Smooth muscle cell of the brain vasculature (primary cell): ENCODE results near the gene MAN1A1.

Experiments
- DNase-seq: peaks from one replicate; pipeline ENCODE4 v3.0.0-alpha.2; 2012; ENCODE audit warnings: low read depth, low spot score

The MAN1A1 gene

GRCh38 chr6:119346450-119346849, 3.1 kb downstream of the MAN1A1 start:
- no peak for DNase-seq

DNA sequence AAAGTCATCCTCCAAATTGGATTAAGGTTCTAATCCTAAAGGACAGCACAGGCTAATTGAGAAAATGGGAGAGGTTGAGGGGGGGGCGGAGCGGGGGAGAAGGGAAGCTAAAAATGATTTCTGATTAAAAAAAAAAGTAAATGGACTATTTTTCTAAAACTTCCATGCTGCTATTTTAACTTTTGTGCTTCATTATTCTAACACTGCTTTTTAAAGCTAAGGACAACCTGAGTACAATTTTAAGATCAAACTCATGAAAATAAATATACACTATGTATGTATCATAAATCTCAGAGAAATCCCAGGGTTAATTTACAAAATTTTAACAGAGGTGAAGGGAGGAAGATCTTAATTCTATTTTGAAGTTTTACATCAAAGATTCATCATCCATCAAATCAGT, 4.4 kb downstream of the MAN1A1 start:
- no peak for DNase-seq

DNA sequence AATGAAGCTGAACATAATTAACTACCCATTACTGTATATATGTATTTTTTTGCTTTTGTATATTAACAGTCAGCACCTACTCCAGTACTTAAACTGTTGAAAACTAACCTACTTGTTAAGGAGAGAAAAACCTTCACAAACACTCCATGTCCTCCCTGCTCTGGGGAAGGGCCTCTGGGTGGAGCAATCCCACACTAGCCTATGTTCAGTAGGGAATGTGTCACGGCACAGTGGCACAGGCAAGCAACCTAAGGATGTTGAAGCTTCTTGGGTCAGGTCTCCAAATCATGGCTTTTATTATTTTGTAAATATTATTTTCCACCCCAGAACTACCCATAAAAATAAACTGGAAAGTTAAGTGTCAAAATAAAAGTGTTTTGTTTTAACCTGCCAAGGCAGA, 5.3 kb downstream of the MAN1A1 start:
- no peak for DNase-seq

DNA sequence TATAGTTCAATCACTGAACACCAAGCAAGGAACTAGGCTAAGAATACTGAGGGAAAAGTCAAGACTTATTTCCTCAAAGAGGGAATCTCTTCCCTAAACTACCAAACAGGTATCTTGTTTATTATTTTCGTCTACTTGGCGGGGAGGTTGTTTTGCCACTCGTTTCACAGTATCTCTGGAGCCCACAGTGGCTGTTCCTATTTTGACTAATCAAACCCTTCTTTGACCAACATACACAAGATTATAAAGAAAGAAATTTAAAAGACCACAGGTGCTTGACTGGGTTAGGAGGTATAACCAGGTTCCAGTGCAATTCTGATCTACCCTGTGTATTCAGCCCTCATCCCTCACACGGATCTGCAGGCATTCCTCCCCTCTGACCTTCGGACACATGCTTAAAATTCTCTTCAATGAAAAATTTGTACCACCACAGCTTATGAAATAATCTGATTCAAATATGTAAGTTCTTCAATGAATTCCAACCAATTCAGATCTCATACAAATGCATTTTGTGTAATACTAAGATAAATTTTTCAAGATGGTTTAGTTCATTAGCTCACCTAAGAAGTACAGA, 5.9 kb downstream of the MAN1A1 start:
- no peak for DNase-seq

GRCh38 chr6:119343167-119343566, 6.4 kb downstream of the MAN1A1 start:
- no peak for DNase-seq

DNA sequence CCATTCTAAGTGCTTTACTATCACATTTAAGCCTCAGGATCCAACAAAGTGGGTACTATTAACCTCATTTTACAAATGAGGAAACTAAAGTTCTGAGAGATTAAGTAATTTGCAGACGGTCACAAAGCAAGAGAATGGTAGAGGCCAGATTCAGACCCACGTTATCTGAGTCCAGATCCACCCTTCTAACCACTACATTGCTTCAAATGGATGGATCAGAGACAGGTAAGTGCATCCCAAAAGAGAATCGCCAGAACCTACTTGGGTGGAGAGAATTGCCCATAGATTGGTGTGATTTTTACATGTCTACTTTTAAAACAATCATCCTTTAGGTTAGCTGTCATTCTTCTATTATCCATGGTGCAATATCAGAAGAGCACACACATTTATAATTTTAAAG, 7.1 kb downstream of the MAN1A1 start:
- DNase-seq: no peak

GRCh38 chr6:119340796-119341487, 8.6 kb downstream of the MAN1A1 start:
- DNase-seq: no peak

DNA sequence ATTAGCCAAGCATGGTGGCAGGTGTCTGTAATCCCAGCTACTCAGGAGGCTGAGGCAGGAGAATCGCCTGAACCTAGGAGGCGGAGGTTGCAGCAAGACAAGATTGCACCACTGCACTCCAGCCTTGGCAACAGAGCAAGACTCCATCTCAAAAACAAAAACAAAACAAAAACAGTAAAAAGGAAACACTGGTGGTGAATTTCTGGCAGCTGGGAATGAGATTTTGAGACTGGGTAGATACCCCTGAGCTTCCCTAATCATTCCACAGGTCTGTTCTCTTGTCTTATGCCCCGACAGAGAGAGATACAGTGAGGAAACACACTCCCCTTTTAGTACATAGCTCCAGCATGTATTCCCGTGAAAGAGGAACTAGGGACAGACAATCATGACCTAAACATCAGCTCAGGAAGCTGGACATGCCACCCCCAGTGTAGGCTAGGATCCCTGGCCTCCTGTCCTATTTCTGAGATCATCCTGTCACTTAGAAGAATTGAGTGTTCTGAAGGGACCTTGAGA, 9.6 kb downstream of the MAN1A1 start:
- DNase-seq: no peak

- no peak for DNase-seq
Measured at GRCh38 chr6:119337762-119338161, 11.8 kb downstream of the MAN1A1 start.

GRCh38 chr6:119337252-119337651, 12.3 kb downstream of the MAN1A1 start:
- DNase-seq: no peak

DNA sequence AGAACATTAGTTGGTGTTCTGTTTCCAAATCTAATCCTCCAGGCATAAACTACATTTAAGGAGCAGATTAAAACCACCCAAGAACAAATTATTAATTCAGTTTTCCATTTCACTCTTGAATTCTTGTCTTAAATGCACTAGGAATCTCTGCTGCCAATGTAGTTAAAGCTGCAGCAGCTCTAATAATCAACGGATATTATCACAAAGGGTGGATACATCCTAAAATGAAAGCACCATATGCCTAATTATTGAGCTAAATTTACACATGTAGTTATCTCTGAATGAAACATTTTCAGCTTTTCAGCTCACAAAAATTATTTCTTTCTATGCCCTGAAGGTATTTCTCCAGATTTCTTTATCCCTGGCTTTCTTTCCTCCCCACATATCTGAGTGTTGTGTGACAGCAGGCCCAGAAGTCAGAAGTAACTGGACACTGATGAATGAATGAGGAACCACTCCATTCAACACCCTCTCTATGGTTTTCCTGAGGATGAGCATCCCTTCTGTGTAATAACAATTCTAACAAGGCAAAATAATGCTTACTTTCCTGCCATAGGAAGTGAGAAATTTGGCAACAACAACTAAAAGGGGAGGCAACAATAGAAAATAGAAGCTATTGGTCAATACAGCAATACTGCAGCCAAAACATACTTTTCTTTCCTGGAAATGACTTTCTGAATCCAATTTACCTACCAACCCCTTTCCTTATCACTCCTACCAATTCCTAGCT, 14.9 kb downstream of the MAN1A1 start:
- no peak for DNase-seq

GRCh38 chr6:119333707-119334295, 15.8 kb downstream of the MAN1A1 start:
- no peak for DNase-seq

- DNase-seq: no peak
Measured at GRCh38 chr6:119333063-119333609, 16.4 kb downstream of the MAN1A1 start.

- no peak for DNase-seq
Measured at GRCh38 chr6:119331663-119332286, 17.8 kb downstream of the MAN1A1 start.

DNA sequence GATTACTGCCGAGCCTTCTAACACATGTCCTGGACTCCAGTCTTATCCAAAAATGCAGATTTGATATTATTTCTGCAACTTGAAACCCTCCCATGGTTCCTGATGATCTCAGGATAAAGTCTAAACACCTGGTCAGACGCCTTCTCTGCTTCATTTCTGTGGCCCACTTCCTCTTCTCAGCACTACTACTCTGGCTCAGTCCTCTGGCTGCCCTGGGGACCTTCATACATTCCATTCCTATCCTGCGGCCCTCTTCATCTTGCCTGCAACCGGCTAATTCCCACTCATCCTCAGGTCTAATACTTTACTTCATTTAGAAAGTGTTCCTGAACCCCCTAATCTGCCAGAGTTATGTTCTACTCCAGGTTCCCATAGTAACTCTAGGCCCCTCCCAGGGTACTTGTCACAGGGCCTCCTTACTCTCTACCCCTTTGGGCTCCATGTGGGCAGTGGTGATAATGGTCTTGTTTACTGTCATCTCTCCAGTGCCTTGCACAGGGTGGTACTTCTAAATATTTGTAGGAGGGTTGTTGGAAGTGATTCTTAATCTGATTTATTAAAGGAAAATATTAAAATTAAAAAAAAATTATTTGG, 18.9 kb downstream of the MAN1A1 start:
- no peak for DNase-seq

DNA sequence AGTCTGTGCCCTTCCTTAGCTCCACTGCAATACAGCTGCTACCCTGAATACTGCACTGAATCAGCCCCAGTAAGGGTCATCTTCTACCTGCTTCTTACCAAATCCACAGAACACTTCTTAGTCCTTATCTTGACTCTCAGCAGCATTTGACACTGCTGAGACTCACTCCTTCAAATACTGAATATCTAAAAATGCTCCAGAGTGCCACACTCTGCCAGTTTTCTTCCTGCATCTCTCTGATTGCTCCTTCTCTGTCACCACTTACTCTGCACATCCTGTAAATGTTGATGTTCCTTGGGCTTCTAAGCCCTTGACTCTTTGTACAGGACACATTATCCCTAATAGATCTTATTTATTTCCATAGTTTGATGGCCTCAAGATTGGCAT, 19.8 kb downstream of the MAN1A1 start:
- no peak for DNase-seq

GRCh38 chr6:119328892-119329793, 20.4 kb downstream of the MAN1A1 start:
- DNase-seq: no peak

DNA sequence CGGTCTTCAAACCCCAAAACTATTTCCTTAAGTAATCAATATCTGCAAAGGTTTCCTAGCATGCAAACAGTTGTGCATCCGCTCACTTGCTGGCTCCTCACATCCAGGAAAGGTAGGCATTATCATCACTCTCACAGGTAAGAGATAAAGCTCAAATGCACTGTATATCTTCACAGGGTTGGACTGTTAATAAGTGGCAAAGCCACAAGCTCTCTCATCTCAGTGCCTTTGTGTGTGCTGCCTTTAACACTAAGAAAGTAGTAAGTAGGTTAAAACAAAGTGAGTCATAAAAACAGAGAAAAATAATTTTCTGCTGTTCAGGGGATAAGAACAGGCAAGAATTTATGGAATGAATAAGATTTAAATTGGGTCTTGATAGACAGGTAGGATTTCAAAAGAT, 21.3 kb downstream of the MAN1A1 start:
- no peak for DNase-seq

- no peak for DNase-seq
Measured at GRCh38 chr6:119327810-119328209, 21.8 kb downstream of the MAN1A1 start.

GRCh38 chr6:119326291-119327005, 23.1 kb downstream of the MAN1A1 start:
- DNase-seq: no peak
